Measurements from ENCODE around the gene NAPB.

DNA sequence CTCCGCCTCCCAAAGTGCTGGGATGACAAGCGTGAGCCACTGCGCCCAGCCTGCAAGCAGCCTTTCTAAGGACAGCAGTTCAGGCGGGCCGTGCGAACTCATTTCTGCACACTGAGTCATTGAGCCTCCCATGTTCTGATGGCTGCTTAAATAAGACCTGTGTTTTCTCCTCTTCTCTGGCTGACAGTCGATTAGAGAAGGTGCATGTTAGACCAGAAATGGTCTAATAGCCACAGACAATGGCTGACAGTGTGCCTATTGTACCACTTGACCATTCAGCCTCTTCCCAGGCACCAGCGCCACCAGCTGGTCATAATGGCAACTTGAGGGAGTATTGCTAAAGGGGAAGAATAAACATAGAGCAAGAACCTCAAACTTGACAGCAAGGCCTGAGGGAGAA, 25.2 kb upstream of the NAPB start:
- TF ChIP-seq CTCF (IDR thresholded peaks at IDR 0.05; ENCODE audit: low read depth, low read length) (peak; percentile 92), POLR2A (IDR thresholded peaks at IDR 0.05; ENCODE audit: extremely low read depth, insufficient read length) (no peak), MAX (IDR thresholded peaks at IDR 0.05; ENCODE audit: low read depth, low read length) (no peak; the same call in 1 of the 2 replicates)
